Fibroblast of skin of right biceps (primary cell): ENCODE measurements around the gene HERC6.
"Not testable (repeated sequence)": the region's sequence is repeated elsewhere in the genome, so short reads cannot be mapped to it uniquely, and the experiment has no call there.

Source experiments
- DNase-seq: peaks from one replicate; pipeline ENCODE4 v3.0.0-alpha.2; 2013

Gene HERC6

GRCh38 chr4:88391703-88392102 is 13.1 kb downstream of the HERC6 start:
- DNase-seq, result no peak

- DNase-seq, result no peak
Measured at GRCh38 chr4:88396681-88397080, 18.0 kb downstream of the HERC6 start.

- no peak for DNase-seq
Measured at GRCh38 chr4:88398381-88398780, 19.7 kb downstream of the HERC6 start.

- DNase-seq, result no peak
Measured at GRCh38 chr4:88409206-88409605, 30.6 kb downstream of the HERC6 start.

GRCh38 chr4:88409789-88410188 is 31.1 kb downstream of the HERC6 start:
- no peak for DNase-seq

- DNase-seq, result no peak
Measured at GRCh38 chr4:88411491-88412096, 32.9 kb downstream of the HERC6 start.

- no peak for DNase-seq
Measured at GRCh38 chr4:88413801-88414200, 35.1 kb downstream of the HERC6 start.

GRCh38 chr4:88414755-88415154 is 36.1 kb downstream of the HERC6 start:
- no peak for DNase-seq

GRCh38 chr4:88415982-88416381 is 37.3 kb downstream of the HERC6 start:
- no peak for DNase-seq

GRCh38 chr4:88418411-88418810 is 39.8 kb downstream of the HERC6 start:
- DNase-seq, result no peak

- DNase-seq, result no peak
Measured at GRCh38 chr4:88419874-88420273, 41.2 kb downstream of the HERC6 start.

GRCh38 chr4:88420844-88421243 is 42.2 kb downstream of the HERC6 start:
- DNase-seq, result no peak

GRCh38 chr4:88422403-88422802 is 43.8 kb downstream of the HERC6 start:
- DNase-seq, result no peak

GRCh38 chr4:88429401-88429800 is 50.7 kb downstream of the HERC6 start:
- DNase-seq, result no peak

GRCh38 chr4:88435987-88436693 is 57.5 kb downstream of the HERC6 start:
- no peak for DNase-seq

- not testable (repeated sequence) for DNase-seq
Measured at GRCh38 chr4:88437873-88438272, 59.2 kb downstream of the HERC6 start.

GRCh38 chr4:88439161-88439760 is 60.6 kb downstream of the HERC6 start:
- no peak for DNase-seq

- no peak for DNase-seq
Measured at GRCh38 chr4:88440146-88440545, 61.5 kb downstream of the HERC6 start.

- no peak for DNase-seq
Measured at GRCh38 chr4:88441696-88442095, 63.0 kb downstream of the HERC6 start.

GRCh38 chr4:88442689-88443191 is 64.1 kb downstream of the HERC6 start:
- peak; percentile 17 for DNase-seq

GRCh38 chr4:88443486-88443885 is 64.8 kb downstream of the HERC6 start:
- DNase-seq, result no peak

GRCh38 chr4:88445252-88445651 is 66.6 kb downstream of the HERC6 start:
- no peak for DNase-seq

- DNase-seq, result no peak
Measured at GRCh38 chr4:88446124-88446523, 67.5 kb downstream of the HERC6 start.
